Measurements from ENCODE around the gene GULP1. TPM values are rescaled to one million over a fixed set of nuclear protein-coding genes. Genes with fewer than 3 reads are reported as not detected.

Gene GULP1
- total and polyA plus RNA-seq, 2 of the 4 experiments (the other 2 are of a cell fraction) = 24.4 to 40.1 TPM

DNA sequence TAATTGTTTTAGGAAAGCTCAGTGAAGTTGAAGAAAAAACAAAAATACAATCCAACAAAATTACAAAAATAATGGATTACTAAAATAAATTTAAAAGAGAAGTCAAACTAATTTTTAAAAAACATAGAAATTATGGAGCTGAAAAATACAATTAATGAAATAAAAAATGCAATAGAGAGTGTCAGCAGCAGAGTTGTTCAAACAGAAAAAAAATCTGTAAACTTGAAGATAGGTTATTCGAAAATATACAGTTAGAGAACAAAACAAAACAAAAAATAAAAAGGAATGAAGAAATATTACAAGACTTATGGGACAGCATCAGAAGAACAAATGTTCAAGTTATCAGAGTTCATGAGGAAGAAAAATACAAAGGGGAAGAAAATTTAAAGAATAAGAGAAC is 114.7 kb downstream of the GULP1 start (continued):
- TF ChIP-seq, protein P1, sequence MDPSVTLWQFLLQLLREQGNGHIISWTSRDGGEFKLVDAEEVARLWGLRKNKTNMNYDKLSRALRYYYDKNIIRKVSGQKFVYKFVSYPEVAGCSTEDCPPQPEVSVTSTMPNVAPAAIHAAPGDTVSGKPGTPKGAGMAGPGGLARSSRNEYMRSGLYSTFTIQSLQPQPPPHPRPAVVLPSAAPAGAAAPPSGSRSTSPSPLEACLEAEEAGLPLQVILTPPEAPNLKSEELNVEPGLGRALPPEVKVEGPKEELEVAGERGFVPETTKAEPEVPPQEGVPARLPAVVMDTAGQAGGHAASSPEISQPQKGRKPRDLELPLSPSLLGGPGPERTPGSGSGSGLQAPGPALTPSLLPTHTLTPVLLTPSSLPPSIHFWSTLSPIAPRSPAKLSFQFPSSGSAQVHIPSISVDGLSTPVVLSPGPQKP (IDR thresholded peaks at IDR 0.05; ENCODE audit: borderline replicate concordance, low read depth, low read length) = no peak
- TF ChIP-seq SMC3 (IDR thresholded peaks at IDR 0.05; ENCODE audit: low read depth, low read length) = no peak

DNA sequence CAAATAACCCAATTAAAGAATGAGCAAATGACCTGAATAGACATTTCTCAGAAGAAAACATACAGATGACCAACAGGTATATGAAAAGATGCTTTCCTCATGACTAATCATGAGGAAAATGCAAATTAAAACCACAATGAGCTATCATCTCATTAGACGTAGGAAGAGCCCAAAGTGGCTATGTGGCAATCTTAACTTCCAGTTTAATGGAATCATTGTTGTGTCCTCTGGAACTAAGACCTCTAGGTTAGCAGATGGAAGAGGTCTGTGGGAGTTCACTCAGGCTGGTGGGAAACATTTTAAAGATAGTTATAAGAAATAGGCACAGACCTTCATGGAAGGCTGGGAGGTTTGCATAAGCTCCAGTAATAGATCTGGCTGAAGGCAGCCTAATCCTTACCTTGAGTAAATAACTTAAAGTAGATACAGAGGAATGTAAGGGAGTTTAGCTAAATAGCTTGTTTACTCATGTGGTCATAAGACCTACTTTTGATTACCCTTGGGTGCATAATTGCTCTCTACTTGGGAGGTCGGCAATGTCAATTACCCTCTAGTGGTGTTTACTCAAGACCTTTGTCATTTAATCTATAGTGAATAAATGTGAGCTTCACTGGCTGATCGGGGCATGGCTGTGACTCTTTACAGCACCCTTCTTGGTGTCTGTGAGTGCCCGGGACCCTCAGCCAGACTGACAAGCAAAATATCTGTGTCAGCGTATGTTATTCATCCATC is 119.0 kb downstream of the GULP1 start:
- Histone ChIP-seq H4K91ac (ENCODE audit: insufficient read depth, low read depth, low read length) (no peak overlapping the region), H2BK20ac (ENCODE audit: low read depth, low read length) (peak overlapping the region; percentile 54; the same call in 1 of the 2 replicates), H2AK9ac (replicated peaks; ENCODE audit: low read depth, low read length, poor library complexity) (no peak overlapping the region), H3K9me1 (ENCODE audit: insufficient read depth, low read length) (no peaks in the 10 kb centered on the region), H2BK5ac (ENCODE audit: low read depth, low read length, poor library complexity, severe bottlenecking) (no peak overlapping the region), H3K18ac (ENCODE audit: low read depth, low read length) (no peak overlapping the region), H3K27ac (ENCODE audit: insufficient read depth, low read length) (no peak overlapping the region), H4K8ac (ENCODE audit: low read depth in 2 of 2, low read length in 2 of 2) (peak overlapping the region in 1 of 2 experiments; percentile 47; a peak in 1 of 4 replicates), H3K9me3 (ENCODE audit: control insufficient read depth, insufficient read depth, low read length) (peaks cover 5% of the 10 kb centered on the region), H3K9ac (ENCODE audit: low read depth, low read length) (no peak overlapping the region), H2AK5ac (ENCODE audit: low read depth, low read length) (peak overlapping the region; percentile 74; the same call in 1 of the 2 replicates), H2BK15ac (ENCODE audit: low read depth, low read length) (no peak overlapping the region), H3K36me3 (ENCODE audit: control insufficient read depth, insufficient read depth, low read length) (no peaks in the 10 kb centered on the region), H3K79me1 (ENCODE audit: low read depth in 1 of 2, low read length in 2 of 2) (peaks cover 5 to 18% of the 10 kb centered on the region in 2 experiments; a peak in 2 of 4 replicates), H3K4me1 (ENCODE audit: control insufficient read depth, insufficient read depth, low read length) (no peaks in the 10 kb centered on the region; the same call in 1 of the 2 replicates), H2AFZ (replicated peaks; ENCODE audit: low read length, poor library complexity) (no peak overlapping the region), H4K20me1 (ENCODE audit: insufficient read depth, low read length) (no peaks in the 10 kb centered on the region), H3K4me2 (ENCODE audit: low read depth, low read length) (no peak overlapping the region), H3K23ac (ENCODE audit: low read depth, low read length) (no peak overlapping the region; the same call in 1 of the 2 replicates), H3K27me3 (ENCODE audit: control insufficient read depth, insufficient read depth, low read length) (no peaks in the 10 kb centered on the region), H2BK120ac (ENCODE audit: low read depth, low read length) (peak overlapping the region; percentile 0; the same call in 1 of the 2 replicates), H3K4me3 (ENCODE audit: insufficient read depth, low read depth, low read length) (no peak overlapping the region), H3K4ac (ENCODE audit: low read depth, low read length) (peak overlapping the region; percentile 62), H3K56ac (ENCODE audit: extremely low read depth, insufficient read depth, low read length) (no peak overlapping the region), H4K5ac (ENCODE audit: low read depth, low read length) (no peak overlapping the region), H3K14ac (replicated peaks; ENCODE audit: low read depth, low read length) (no peak overlapping the region)
- ChIA-PET POLR2A (ENCODE audit: unreplicated experiment) (no interaction called here), CTCF (no interaction called here)
- peak; percentile 63 for DNase-seq
- in situ Hi-C loops (cut with MboI; ENCODE audit: low sequenced_read_pairs) (no loop called here), dilution Hi-C loops (cut with HindIII; ENCODE audit: low sequenced_read_pairs, unreplicated experiment) (no loop called here), intact Hi-C loops (cut with micrococcal nuclease) (no loop called here)
- WGBS, 2 experiments (ENCODE audit: extremely low coverage in 2 of 2, insufficient read length in 1 of 2) = no CpG with 5 or more reads among the region's 5 CpGs
- BruUV-seq (replicated peaks) = no TSS peak
- peak; percentile 27; the same call in 1 of the 2 replicates for ATAC-seq (ENCODE audit: low read depth)
- TF ChIP-seq CEBPB (IDR thresholded peaks at IDR 0.05; ENCODE audit: low read depth, low read length) = peak; percentile 74; the same call in 1 of the 2 replicates
- TF ChIP-seq RFX5 (IDR thresholded peaks at IDR 0.05; ENCODE audit: low read depth, low read length) = no peak
